Gastroesophageal sphincter (tissue), 4 donors: ENCODE results near the gene RASA4B. TPM values are rescaled to one million over a fixed set of nuclear protein-coding genes. Genes with fewer than 3 reads are reported as not detected.
A peak's percentile ranks its signal among the peaks of the same experiment; 100 is the strongest.

ENCODE experiments used
- ATAC-seq: fragments of 150-250 bp; one replicate; pipeline ENCODE4 v1.9.1; 2016; ENCODE audit warnings: mild to moderate bottlenecking, moderate library complexity
- H3K27ac ChIP-seq, 4 donors: fragments of 200-600 bp; sonication (generic) in 3 of 4; 1 replicate in 3 of 4; 2 replicates in 1 of 4; pipeline ENCODE4 v1.5.1; 2016 to 2019
- H3K27me3 ChIP-seq: fragments of 200-600 bp; sonication (generic); one replicate; pipeline ENCODE4 v1.5.1; 2019
- H3K36me3 ChIP-seq, 2 donors: fragments of 200-600 bp; sonication (generic); one replicate each; pipeline ENCODE4 v1.5.1; 2019; ENCODE audit warnings: control low read depth in 1 of 2
- H3K4me1 ChIP-seq, 3 donors: fragments of 200-600 bp; sonication (generic); 1 replicate in 2 of 3; 2 replicates in 1 of 3; pipeline ENCODE4 v1.5.1; 2016 to 2019; ENCODE audit warnings: control low read depth in 2 of 3
- H3K4me3 ChIP-seq, 2 donors: fragments of 200-600 bp; sonication (generic); one replicate each; pipeline ENCODE4 v1.5.1; 2019; ENCODE audit warnings: mild to moderate bottlenecking in 1 of 2, moderate library complexity in 1 of 2
- H3K9me3 ChIP-seq, 3 donors: fragments of 200-600 bp; sonication (generic); one replicate each; pipeline ENCODE4 v1.5.1; 2017 to 2019; ENCODE audit warnings: control low read depth in 2 of 3
- EP300 ChIP-seq: sonication (generic); formaldehyde crosslinking; IDR thresholded peaks from one replicate; pipeline ENCODE4 v1.6.1; 2017; ENCODE audit warnings: antibody characterized with exemption, mild to moderate bottlenecking
- POLR2A ChIP-seq, 2 donors: fragments of 450-650 bp; IDR thresholded peaks; one replicate each; pipeline ENCODE4 v1.6.1; 2017; ENCODE audit warnings: antibody characterized with exemption in 2 of 2, mild to moderate bottlenecking in 2 of 2, moderate library complexity in 1 of 2
- POLR2AphosphoS5 ChIP-seq: sonication (generic); formaldehyde crosslinking; IDR thresholded peaks from one replicate; pipeline ENCODE4 v1.6.1; 2017; ENCODE audit warnings: antibody characterized with exemption
- WGBS, 2 donors: methylation state at CpG; one replicate each; pipeline ENCODE4 v1.1.5; 2018; ENCODE audit warnings: low coverage in 1 of 2; 5-methylcytosine and 5-hydroxymethylcytosine counted together
- total RNA-seq, 4 donors: library from RNA; depleted of rRNA; stranded (reverse); fragments of >200 nt; gene quantifications; one replicate each; pipeline ENCODE4 v1.1.0, GENCODE V29; 2016
- TF ChIP-seq, protein P1 (sequence below), 4 experiments: fragments of 200-600 bp in 2 of 4; fragments of 450-650 bp in 2 of 4; sonication (generic) in 1 of 4; IDR thresholded peaks; one replicate each; pipeline ENCODE4 v1.5.1; 2017 to 2019; ENCODE audit warnings: antibody characterized with exemption in 4 of 4, mild to moderate bottlenecking in 2 of 4, moderate library complexity in 2 of 4

Gene RASA4B
- total RNA-seq, 4 donors from 2014 or later, result 6.1 to 34.3 (median 8.8) TPM

DNA sequence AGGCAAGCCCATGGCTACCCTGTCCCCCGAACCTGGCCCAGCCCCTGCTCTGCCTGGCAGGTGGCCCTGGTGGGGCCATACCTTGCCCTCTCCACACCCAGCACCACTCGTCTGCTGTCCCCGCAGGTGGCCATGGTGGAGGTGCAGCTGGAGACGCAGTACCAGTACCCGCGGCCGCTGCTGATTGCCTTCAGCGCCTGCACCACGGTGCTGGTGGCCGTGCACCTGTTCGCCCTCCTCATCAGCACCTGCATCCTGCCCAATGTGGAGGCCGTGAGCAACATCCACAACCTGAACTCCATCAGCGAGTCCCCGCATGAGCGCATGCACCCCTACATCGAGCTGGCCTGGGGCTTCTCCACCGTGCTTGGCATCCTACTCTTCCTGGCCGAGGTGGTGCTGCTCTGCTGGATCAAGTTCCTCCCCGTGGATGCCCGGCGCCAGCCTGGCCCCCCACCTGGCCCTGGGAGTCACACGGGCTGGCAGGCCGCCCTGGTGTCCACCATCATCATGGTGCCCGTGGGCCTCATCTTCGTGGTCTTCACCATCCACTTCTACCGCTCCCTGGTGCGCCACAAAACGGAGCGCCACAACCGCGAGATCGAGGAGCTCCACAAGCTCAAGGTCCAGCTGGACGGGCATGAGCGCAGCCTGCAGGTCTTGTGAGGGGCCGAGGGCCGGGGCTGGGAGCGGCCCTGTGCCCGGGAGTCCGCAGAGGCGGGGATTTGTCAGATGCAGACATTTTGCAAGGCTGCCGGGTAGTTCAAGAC is 71.0 kb downstream of the RASA4B start:
- TF ChIP-seq EP300 (no peak), POLR2A (IDR thresholded peaks at IDR 0.05) (no peak), POLR2AphosphoS5 (no peak)
- TF ChIP-seq, protein P1, sequence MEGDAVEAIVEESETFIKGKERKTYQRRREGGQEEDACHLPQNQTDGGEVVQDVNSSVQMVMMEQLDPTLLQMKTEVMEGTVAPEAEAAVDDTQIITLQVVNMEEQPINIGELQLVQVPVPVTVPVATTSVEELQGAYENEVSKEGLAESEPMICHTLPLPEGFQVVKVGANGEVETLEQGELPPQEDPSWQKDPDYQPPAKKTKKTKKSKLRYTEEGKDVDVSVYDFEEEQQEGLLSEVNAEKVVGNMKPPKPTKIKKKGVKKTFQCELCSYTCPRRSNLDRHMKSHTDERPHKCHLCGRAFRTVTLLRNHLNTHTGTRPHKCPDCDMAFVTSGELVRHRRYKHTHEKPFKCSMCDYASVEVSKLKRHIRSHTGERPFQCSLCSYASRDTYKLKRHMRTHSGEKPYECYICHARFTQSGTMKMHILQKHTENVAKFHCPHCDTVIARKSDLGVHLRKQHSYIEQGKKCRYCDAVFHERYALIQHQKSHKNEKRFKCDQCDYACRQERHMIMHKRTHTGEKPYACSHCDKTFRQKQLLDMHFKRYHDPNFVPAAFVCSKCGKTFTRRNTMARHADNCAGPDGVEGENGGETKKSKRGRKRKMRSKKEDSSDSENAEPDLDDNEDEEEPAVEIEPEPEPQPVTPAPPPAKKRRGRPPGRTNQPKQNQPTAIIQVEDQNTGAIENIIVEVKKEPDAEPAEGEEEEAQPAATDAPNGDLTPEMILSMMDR (IDR thresholded peaks at IDR 0.05), result no peak
- no peak for ATAC-seq

DNA sequence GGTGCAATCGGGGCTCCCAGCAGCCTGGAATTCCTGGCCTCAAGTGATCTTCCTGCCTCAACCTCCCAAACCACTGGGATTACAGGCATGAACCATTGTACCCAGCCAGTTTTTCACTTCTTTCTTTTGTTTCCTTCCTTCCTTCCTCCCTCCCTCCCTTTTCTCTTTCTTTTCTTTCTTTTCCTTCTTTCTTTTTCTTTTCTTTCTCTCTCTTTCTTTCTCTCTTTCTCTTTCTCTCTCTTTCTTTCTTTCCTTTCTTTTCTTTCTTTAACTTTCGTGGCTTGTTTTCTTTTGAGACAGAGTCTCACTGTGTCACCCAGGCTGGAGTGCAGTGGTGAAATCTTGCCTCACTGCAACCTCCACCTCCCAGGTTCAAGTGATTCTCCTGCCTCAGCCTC is 71.9 kb downstream of the RASA4B start:
- WGBS, 2 donors, result 100% methylated on average over 1 to 2 of the region's 2 CpGs

More for the DNA sequence above, 71.0 kb downstream of the RASA4B start:
- Histone ChIP-seq H3K27me3 (no peaks in the 10 kb centered on the region), H3K4me3 (no peak overlapping the region), H3K4me1 (no peaks in the 10 kb centered on the region), H3K9me3 (no peaks in the 10 kb centered on the region), H3K27ac (no peak overlapping the region), H3K36me3 (peaks cover 0 to 29% of the 10 kb centered on the region in 2 donors)
- WGBS, 2 donors, result 92% methylated on average over 11 of the region's 41 CpGs; no CpG with 5 or more reads in 1 of the 2 donors

DNA sequence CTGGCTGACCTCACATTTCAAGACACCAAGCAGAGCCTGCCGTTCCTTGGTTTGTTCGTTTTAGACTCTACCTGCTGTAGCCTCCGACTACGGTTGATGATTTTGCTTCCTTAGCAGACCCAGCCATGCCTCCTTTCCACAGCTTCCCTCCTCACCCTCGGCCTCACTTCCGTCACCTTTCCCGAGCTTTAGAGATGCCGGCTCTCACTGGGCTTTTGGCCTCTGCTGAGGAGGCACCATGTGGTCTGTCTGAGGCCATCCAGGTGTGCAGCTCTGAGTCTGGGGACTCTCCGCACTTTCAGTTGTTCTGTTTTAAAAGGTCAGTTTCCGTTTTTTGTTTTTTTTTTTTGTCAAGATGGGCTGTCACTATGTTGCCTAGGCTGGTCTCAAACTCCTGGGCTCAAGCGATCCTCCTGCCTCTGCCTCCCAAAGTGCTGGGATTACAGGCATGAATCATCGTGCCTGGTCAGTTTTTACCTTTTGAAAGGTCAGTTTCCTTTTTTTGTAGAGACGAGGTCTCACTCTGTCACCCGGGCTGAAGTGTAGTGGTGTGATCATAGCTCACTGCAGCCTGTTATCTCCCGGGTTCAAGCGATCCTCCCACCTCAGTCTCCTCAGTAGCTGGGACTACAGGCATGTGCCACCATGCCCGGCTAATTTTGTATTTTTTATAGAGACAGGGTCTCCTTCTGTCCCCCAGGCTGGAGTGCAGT is 72.5 kb downstream of the RASA4B start:
- H3K4me3 ChIP-seq, result no peak overlapping the region

More for the DNA sequence above, 71.9 kb downstream of the RASA4B start:
- Histone ChIP-seq H3K36me3 (peaks cover 0 to 29% of the 10 kb centered on the region in 2 donors), H3K9me3 (no peaks in the 10 kb centered on the region), H3K27me3 (no peaks in the 10 kb centered on the region), H3K4me1 (no peaks in the 10 kb centered on the region), H3K4me3 (no peak overlapping the region), H3K27ac (no peak overlapping the region)
- ATAC-seq, result no peak
- TF ChIP-seq EP300 (no peak), POLR2A (IDR thresholded peaks at IDR 0.05) (no peak), POLR2AphosphoS5 (no peak)
- TF ChIP-seq, protein P1 (IDR thresholded peaks at IDR 0.05), result no peak

DNA sequence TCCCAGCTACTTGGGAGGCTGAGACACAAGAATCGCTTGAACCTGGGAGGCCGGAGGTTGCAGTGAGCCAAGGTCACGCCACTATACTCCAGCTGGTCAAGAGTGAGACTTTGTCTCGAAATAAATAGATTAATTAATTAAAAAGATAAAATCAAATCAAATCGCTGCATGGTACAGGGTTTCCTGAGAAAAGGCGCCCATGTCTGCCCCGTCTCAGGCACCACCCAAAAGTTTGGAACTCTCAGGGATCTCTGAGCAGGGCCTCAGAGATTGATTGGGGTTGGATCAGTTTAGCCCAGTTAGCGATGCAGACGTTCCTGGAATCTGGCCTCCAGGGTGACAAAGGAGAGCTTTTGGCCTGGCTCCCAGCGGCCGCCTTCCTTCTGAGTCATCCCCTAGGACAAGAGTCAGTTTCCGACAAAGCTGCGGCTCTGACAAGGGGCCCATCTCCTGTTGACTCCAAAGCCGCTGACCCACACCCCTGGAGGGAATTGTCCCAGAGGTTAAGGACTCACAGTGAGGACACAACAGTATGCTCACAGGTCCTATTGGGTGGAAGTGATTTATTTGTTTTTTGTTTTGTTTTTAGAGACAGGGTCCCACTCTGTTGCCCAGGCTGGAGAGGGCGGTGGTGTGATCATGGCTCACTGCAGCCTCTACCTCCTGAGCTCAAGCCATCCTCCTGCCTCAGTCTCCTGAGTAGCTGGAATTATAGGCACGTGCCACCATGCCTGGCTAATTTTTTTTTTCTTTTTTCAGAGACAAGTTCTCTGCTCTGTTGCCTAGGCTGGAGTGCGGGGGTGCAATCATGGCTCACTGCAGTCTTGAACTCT is 77.4 kb downstream of the RASA4B start:
- peak; percentile 71 for ATAC-seq
- 69 to 72% methylated on average over 12 to 14 of the region's 17 CpGs for WGBS, 2 donors

More for the DNA sequence above, 72.5 kb downstream of the RASA4B start:
- 88 to 91% methylated on average over 8 to 13 of the region's 17 CpGs for WGBS, 2 donors
- H3K27me3 ChIP-seq, result no peaks in the 10 kb centered on the region
- peaks cover 0 to under 1% (median 0%) of the 10 kb centered on the region in 3 donors for H3K4me1 ChIP-seq
- H3K27ac ChIP-seq, result no peak overlapping the region
- TF ChIP-seq, protein P1 (IDR thresholded peaks at IDR 0.05), result no peak
- TF ChIP-seq POLR2AphosphoS5, result no peak
- TF ChIP-seq POLR2A (IDR thresholded peaks at IDR 0.05), result no peak
- TF ChIP-seq EP300, result no peak
- peaks cover 0 to 29% of the 10 kb centered on the region in 2 donors for H3K36me3 ChIP-seq
- no peaks in the 10 kb centered on the region for H3K9me3 ChIP-seq
- ATAC-seq, result no peak

More for the DNA sequence above, 77.4 kb downstream of the RASA4B start:
- TF ChIP-seq POLR2A (IDR thresholded peaks at IDR 0.05) (no peak), EP300 (no peak), POLR2AphosphoS5 (no peak)
- TF ChIP-seq, protein P1 (IDR thresholded peaks at IDR 0.05), result no peak
- Histone ChIP-seq H3K4me3 (no peak overlapping the region), H3K36me3 (peaks cover 0 to 11% of the 10 kb centered on the region in 2 donors), H3K9me3 (no peaks in the 10 kb centered on the region), H3K4me1 (peaks cover 0 to 5% (median 0%) of the 10 kb centered on the region in 3 donors), H3K27ac (no peak overlapping the region), H3K27me3 (no peaks in the 10 kb centered on the region)
